Activated CD8-positive, alpha-beta memory T cell treated with anti-CD3 and anti-CD28 coated beads, Interleukin-2, amount 50 U/mL, for 4 hours (primary cell): ENCODE measurements around the gene SLC39A11.
"Not testable (repeated sequence)": the region's sequence is repeated elsewhere in the genome, so short reads cannot be mapped to it uniquely, and the experiment has no call there.

Experiments
- DNase-seq: peaks from one replicate; pipeline ENCODE4 v3.0.0-alpha.2; 2020

SLC39A11 gene

GRCh38 chr17:72822358-72823023, 270.0 kb downstream of the SLC39A11 start:
- no peak for DNase-seq

GRCh38 chr17:72816406-72816805, 276.1 kb downstream of the SLC39A11 start:
- DNase-seq: no peak

GRCh38 chr17:72813481-72813880, 279.0 kb downstream of the SLC39A11 start:
- no peak for DNase-seq

- no peak for DNase-seq
Observed at GRCh38 chr17:72812823-72813222, 279.7 kb downstream of the SLC39A11 start.

GRCh38 chr17:72811976-72812687, 280.4 kb downstream of the SLC39A11 start:
- DNase-seq: no peak

- no peak for DNase-seq
Observed at GRCh38 chr17:72810991-72811508, 281.4 kb downstream of the SLC39A11 start.

GRCh38 chr17:72806011-72806410, 286.5 kb downstream of the SLC39A11 start:
- DNase-seq: no peak

GRCh38 chr17:72804949-72805707, 287.4 kb downstream of the SLC39A11 start:
- DNase-seq: no peak

GRCh38 chr17:72802726-72803125, 289.8 kb downstream of the SLC39A11 start:
- DNase-seq: no peak

- no peak for DNase-seq
Observed at GRCh38 chr17:72797142-72797541, 295.3 kb downstream of the SLC39A11 start.

GRCh38 chr17:72795941-72796340, 296.5 kb downstream of the SLC39A11 start:
- no peak for DNase-seq

GRCh38 chr17:72794152-72794551, 298.3 kb downstream of the SLC39A11 start:
- DNase-seq: no peak

- DNase-seq: no peak
Observed at GRCh38 chr17:72792771-72793170, 299.7 kb downstream of the SLC39A11 start.

- DNase-seq: no peak
Observed at GRCh38 chr17:72790190-72790589, 302.3 kb downstream of the SLC39A11 start.

- DNase-seq: no peak
Observed at GRCh38 chr17:72789711-72790110, 302.8 kb downstream of the SLC39A11 start.

- no peak for DNase-seq
Observed at GRCh38 chr17:72788950-72789585, 303.4 kb downstream of the SLC39A11 start.

- DNase-seq: no peak
Observed at GRCh38 chr17:72786209-72786608, 306.3 kb downstream of the SLC39A11 start.

- DNase-seq: no peak
Observed at GRCh38 chr17:72782985-72783701, 309.3 kb downstream of the SLC39A11 start.

GRCh38 chr17:72782437-72782836, 310.1 kb downstream of the SLC39A11 start:
- DNase-seq: not testable (repeated sequence)

GRCh38 chr17:72778169-72779151, 314.0 kb downstream of the SLC39A11 start:
- DNase-seq: no peak

- no peak for DNase-seq
Observed at GRCh38 chr17:72775919-72776318, 316.6 kb downstream of the SLC39A11 start.
